Activated CD8-positive, alpha-beta T cell treated with anti-CD3 and anti-CD28 coated beads for 36 hours (primary cell): Measurements from ENCODE around the gene UFM1. TPM values are rescaled to one million over a fixed set of nuclear protein-coding genes. Genes with fewer than 3 reads are reported as not detected.

Source experiments
- ATAC-seq: fragments of 200-7000 bp; cut with Tn5 transposase; one replicate; pipeline ENCODE4 v1.10.0; 2021; ENCODE audit warnings: mild to moderate bottlenecking, moderate library complexity
- CTCF ChIA-PET: fragments of 350-600 bp; sonication (Branson Sonifier 250); formaldehyde crosslinking; loops from one replicate; lab custom pipeline; 2021; ENCODE audit warnings: antibody characterized with exemption; lab: Charles Lee
- POLR2A ChIA-PET: fragments of 350-600 bp; sonication (Branson Sonifier 250); formaldehyde crosslinking; loops from one replicate; lab custom pipeline; 2021; ENCODE audit warnings: antibody characterized with exemption; lab: Charles Lee
- DNase-seq: peaks from one replicate; pipeline ENCODE4 v3.0.0-alpha.2; 2020
- H3K27ac Mint-ChIP-seq: one replicate; pipeline ENCODE4 v1.8.0; 2021; ENCODE audit warnings: mild to moderate bottlenecking, mixed read lengths
- H3K27me3 Mint-ChIP-seq: one replicate; pipeline ENCODE4 v1.8.0; 2021; ENCODE audit warnings: mixed read lengths
- H3K36me3 Mint-ChIP-seq: one replicate; pipeline ENCODE4 v1.8.0; 2021; ENCODE audit warnings: low read depth, mixed read lengths
- H3K4me1 Mint-ChIP-seq: one replicate; pipeline ENCODE4 v1.8.0; 2021; ENCODE audit warnings: low read depth, mixed read lengths
- H3K4me3 Mint-ChIP-seq: one replicate; pipeline ENCODE4 v1.8.0; 2021; ENCODE audit warnings: mild to moderate bottlenecking, moderate library complexity, mixed read lengths
- H3K9me3 Mint-ChIP-seq: one replicate; pipeline ENCODE4 v1.8.0; 2021; ENCODE audit warnings: mixed read lengths
- intact Hi-C: fragments of 100-400 bp; cut with micrococcal nuclease; formaldehyde crosslinking; loops from one replicate; pipeline ENCODE4 v1.10.0; 2022
- total RNA-seq, 2 experiments: library from RNA; stranded (reverse); gene quantifications; one replicate each; pipeline ENCODE4 v1.2.3, GENCODE V29; 2021
- TF ChIP-seq, protein P1 (sequence below): fragments of 200-600 bp; IDR thresholded peaks from one replicate; pipeline ENCODE4 v1.8.0; 2022; ENCODE audit warnings: antibody characterized with exemption, mild to moderate bottlenecking

The UFM1 gene
- total RNA-seq, 2 experiments from 2014 or later = 45.6 to 46.2 TPM

- no peak overlapping the region for H3K4me3 Mint-ChIP-seq
- peaks cover 7% of the 10 kb centered on the region for H3K27me3 Mint-ChIP-seq
- ATAC-seq (no peak), DNase-seq (no peak)
- intact Hi-C loops = no loop called here
- TF ChIP-seq, protein P1, sequence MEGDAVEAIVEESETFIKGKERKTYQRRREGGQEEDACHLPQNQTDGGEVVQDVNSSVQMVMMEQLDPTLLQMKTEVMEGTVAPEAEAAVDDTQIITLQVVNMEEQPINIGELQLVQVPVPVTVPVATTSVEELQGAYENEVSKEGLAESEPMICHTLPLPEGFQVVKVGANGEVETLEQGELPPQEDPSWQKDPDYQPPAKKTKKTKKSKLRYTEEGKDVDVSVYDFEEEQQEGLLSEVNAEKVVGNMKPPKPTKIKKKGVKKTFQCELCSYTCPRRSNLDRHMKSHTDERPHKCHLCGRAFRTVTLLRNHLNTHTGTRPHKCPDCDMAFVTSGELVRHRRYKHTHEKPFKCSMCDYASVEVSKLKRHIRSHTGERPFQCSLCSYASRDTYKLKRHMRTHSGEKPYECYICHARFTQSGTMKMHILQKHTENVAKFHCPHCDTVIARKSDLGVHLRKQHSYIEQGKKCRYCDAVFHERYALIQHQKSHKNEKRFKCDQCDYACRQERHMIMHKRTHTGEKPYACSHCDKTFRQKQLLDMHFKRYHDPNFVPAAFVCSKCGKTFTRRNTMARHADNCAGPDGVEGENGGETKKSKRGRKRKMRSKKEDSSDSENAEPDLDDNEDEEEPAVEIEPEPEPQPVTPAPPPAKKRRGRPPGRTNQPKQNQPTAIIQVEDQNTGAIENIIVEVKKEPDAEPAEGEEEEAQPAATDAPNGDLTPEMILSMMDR = no peak
- peaks cover 3% of the 10 kb centered on the region for H3K9me3 Mint-ChIP-seq
- ChIA-PET POLR2A (no interaction called here), CTCF (no interaction called here)
- H3K36me3 Mint-ChIP-seq = no peaks in the 10 kb centered on the region
- H3K27ac Mint-ChIP-seq = no peak overlapping the region
- H3K4me1 Mint-ChIP-seq = no peaks in the 10 kb centered on the region
These were observed 33.5 kb upstream of the UFM1 start for GRCh38 chr13:38316129-38316528.

- intact Hi-C loops = no loop called here
- Mint-ChIP-seq H3K36me3 (no peaks in the 10 kb centered on the region), H3K4me1 (no peaks in the 10 kb centered on the region), H3K27me3 (peaks cover 10% of the 10 kb centered on the region), H3K4me3 (no peak overlapping the region), H3K9me3 (peaks cover 3% of the 10 kb centered on the region), H3K27ac (no peak overlapping the region)
- TF ChIP-seq, protein P1 = no peak
- DNase-seq (no peak), ATAC-seq (no peak)
- CTCF ChIA-PET = no interaction called here
- POLR2A ChIA-PET = no interaction called here
These were observed 28.0 kb upstream of the UFM1 start for GRCh38 chr13:38321654-38322053.

DNA sequence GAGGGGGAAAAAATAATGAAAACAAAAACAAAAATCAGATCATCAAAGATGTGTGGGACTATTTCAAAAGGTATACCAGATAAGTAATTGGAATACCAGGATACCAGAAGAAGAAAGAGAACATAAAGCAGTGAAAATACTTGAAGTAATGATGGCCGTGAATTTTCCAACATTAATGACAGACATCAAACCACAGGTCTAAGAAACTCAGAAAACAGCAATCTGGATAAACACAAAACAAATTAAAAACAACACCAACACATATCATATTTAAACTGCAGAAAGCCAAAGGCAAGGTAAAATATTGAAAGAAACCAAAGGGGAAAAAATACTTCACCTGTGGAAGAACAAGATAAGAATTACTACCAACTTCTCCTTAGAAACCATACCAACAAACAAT lies 24.2 kb upstream of the UFM1 start:
- ATAC-seq = no peak
- H3K4me3 Mint-ChIP-seq = no peak overlapping the region
- ChIA-PET CTCF (no interaction called here), POLR2A (no interaction called here)
- TF ChIP-seq, protein P1 = no peak
- H3K4me1 Mint-ChIP-seq = no peaks in the 10 kb centered on the region
- intact Hi-C loops = no loop called here
- peaks cover 6% of the 10 kb centered on the region for H3K27me3 Mint-ChIP-seq
- no peak overlapping the region for H3K27ac Mint-ChIP-seq
- no peak for DNase-seq
- H3K36me3 Mint-ChIP-seq = no peaks in the 10 kb centered on the region
- H3K9me3 Mint-ChIP-seq = no peaks in the 10 kb centered on the region

DNA sequence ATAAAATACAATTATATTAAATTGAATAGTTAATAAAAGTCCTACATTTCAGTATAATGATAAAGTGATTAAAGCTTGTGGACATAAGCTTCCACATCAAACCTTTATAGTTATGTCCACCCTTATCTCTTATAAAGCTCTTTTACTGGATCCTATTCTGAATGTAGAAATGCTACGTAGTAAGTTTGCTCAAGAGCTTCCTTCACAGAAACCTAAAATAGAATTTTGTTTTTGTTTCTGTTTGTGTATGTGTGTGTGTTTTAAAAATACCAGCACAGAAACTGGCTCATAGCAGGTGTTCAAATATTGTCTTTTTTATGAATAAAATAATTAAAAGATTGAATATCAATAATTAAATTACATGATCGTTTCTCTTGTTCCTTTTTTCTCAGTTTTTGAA lies 21.0 kb upstream of the UFM1 start:
- Mint-ChIP-seq H3K27me3 (peaks cover 3% of the 10 kb centered on the region), H3K9me3 (no peaks in the 10 kb centered on the region), H3K4me3 (no peak overlapping the region), H3K36me3 (no peaks in the 10 kb centered on the region), H3K27ac (no peak overlapping the region), H3K4me1 (no peaks in the 10 kb centered on the region)
- TF ChIP-seq, protein P1 = no peak
- ATAC-seq (no peak), DNase-seq (no peak)
- POLR2A ChIA-PET = no interaction called here
- intact Hi-C loops = no loop called here
- CTCF ChIA-PET = no interaction called here

DNA sequence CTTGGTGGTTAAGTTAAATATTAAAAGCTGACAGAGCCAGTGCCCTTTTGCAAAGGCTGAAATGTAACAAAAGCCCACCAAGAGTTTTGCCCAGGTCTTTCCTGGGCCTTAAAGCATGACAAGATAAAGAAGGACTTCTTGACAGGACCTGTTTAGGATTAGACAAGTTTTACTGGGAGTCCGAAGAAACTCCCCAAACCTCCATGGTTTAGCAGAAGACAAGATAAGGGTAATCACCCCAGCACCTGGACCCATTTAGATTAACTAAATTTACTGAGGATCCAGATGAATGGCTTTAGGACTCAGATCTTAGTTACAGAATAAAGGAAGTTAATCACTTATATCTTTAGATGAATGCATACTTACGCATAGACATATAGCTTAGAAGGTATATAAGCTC lies 14.8 kb upstream of the UFM1 start:
- Mint-ChIP-seq H3K36me3 (no peaks in the 10 kb centered on the region), H3K4me1 (no peaks in the 10 kb centered on the region), H3K27ac (no peak overlapping the region), H3K9me3 (no peaks in the 10 kb centered on the region), H3K27me3 (no peaks in the 10 kb centered on the region), H3K4me3 (no peak overlapping the region)
- ChIA-PET CTCF (no interaction called here), POLR2A (no interaction called here)
- TF ChIP-seq, protein P1 = no peak
- no peak for DNase-seq
- ATAC-seq = no peak
- intact Hi-C loops = no loop called here
